ENCODE measurements around the gene EPB41L4A.

EPB41L4A gene

DNA sequence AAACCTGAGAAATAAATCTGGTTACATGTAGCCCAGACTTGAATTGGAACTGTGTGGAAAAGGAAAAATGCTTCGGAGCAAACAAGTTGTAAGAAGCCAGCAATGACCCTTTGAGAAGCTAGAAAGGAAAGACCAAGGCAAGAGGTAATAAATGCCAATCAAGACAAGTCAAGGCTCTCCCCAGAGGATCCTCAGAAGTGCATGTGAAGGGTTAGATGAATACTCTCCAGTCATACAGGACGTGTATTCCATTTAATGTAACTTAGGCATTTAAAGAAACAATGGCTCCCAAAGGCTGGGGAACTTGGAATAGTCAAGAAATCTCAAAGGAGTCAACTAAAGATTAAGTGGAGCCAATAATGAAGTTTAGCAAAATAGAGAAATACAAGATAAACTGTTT is 36.2 kb downstream of the EPB41L4A start:
- no peak for TF ChIP-seq REST (IDR thresholded peaks at IDR 0.05; ENCODE audit: low read depth)
- TF ChIP-seq USF1 (IDR thresholded peaks at IDR 0.05): no peak
- no peak for TF ChIP-seq TEAD4 (IDR thresholded peaks at IDR 0.05)
- TF ChIP-seq EP300 (IDR thresholded peaks at IDR 0.05; ENCODE audit: borderline replicate concordance): no peak
- no peak for TF ChIP-seq EGR1 (IDR thresholded peaks at IDR 0.05)
- TF ChIP-seq ZBTB7A (IDR thresholded peaks at IDR 0.05; ENCODE audit: low read depth): no peak
- TF ChIP-seq CEBPB (IDR thresholded peaks at IDR 0.05): no peak
- TF ChIP-seq NFIC (IDR thresholded peaks at IDR 0.05): no peak
- TF ChIP-seq, protein P1, sequence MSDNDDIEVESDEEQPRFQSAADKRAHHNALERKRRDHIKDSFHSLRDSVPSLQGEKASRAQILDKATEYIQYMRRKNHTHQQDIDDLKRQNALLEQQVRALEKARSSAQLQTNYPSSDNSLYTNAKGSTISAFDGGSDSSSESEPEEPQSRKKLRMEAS (IDR thresholded peaks at IDR 0.05): no peak
- no peak for TF ChIP-seq TCF12 (IDR thresholded peaks at IDR 0.05; ENCODE audit: low read depth)
- no peak for TF ChIP-seq FOXM1 (IDR thresholded peaks at IDR 0.05; ENCODE audit: borderline replicate concordance, low read depth)
- TF ChIP-seq TAF1 (IDR thresholded peaks at IDR 0.05; ENCODE audit: low read depth): no peak
- no peak for TF ChIP-seq YY1 (IDR thresholded peaks at IDR 0.05; ENCODE audit: low read depth)
- no peak for TF ChIP-seq RAD21 (IDR thresholded peaks at IDR 0.05; ENCODE audit: low read depth)
- TF ChIP-seq CREB1 (IDR thresholded peaks at IDR 0.05; ENCODE audit: low read depth): no peak

GRCh38 chr5:112381521-112381920 is 37.6 kb downstream of the EPB41L4A start:
- TF ChIP-seq FOXM1 (IDR thresholded peaks at IDR 0.05; ENCODE audit: borderline replicate concordance, low read depth) (no peak), TCF12 (IDR thresholded peaks at IDR 0.05; ENCODE audit: low read depth) (no peak), USF1 (IDR thresholded peaks at IDR 0.05) (no peak), EGR1 (IDR thresholded peaks at IDR 0.05) (no peak), RAD21 (IDR thresholded peaks at IDR 0.05; ENCODE audit: low read depth) (no peak), EP300 (IDR thresholded peaks at IDR 0.05; ENCODE audit: borderline replicate concordance) (no peak), REST (IDR thresholded peaks at IDR 0.05; ENCODE audit: low read depth) (no peak), TAF1 (IDR thresholded peaks at IDR 0.05; ENCODE audit: low read depth) (no peak), TEAD4 (IDR thresholded peaks at IDR 0.05) (no peak), NFIC (IDR thresholded peaks at IDR 0.05) (no peak), CREB1 (IDR thresholded peaks at IDR 0.05; ENCODE audit: low read depth) (no peak), CEBPB (IDR thresholded peaks at IDR 0.05) (no peak), YY1 (IDR thresholded peaks at IDR 0.05; ENCODE audit: low read depth) (no peak), ZBTB7A (IDR thresholded peaks at IDR 0.05; ENCODE audit: low read depth) (no peak)
- TF ChIP-seq, protein P1 (IDR thresholded peaks at IDR 0.05): no peak

GRCh38 chr5:112379542-112380325 is 39.3 kb downstream of the EPB41L4A start:
- TF ChIP-seq TEAD4 (IDR thresholded peaks at IDR 0.05) (no peak), CEBPB (IDR thresholded peaks at IDR 0.05) (no peak), EGR1 (IDR thresholded peaks at IDR 0.05) (no peak), REST (IDR thresholded peaks at IDR 0.05; ENCODE audit: low read depth) (no peak), CREB1 (IDR thresholded peaks at IDR 0.05; ENCODE audit: low read depth) (no peak), YY1 (IDR thresholded peaks at IDR 0.05; ENCODE audit: low read depth) (no peak), FOXM1 (IDR thresholded peaks at IDR 0.05; ENCODE audit: borderline replicate concordance, low read depth) (no peak), NFIC (IDR thresholded peaks at IDR 0.05) (no peak), RAD21 (IDR thresholded peaks at IDR 0.05; ENCODE audit: low read depth) (no peak), EP300 (IDR thresholded peaks at IDR 0.05; ENCODE audit: borderline replicate concordance) (no peak), TAF1 (IDR thresholded peaks at IDR 0.05; ENCODE audit: low read depth) (no peak), TCF12 (IDR thresholded peaks at IDR 0.05; ENCODE audit: low read depth) (no peak), ZBTB7A (IDR thresholded peaks at IDR 0.05; ENCODE audit: low read depth) (no peak)
- TF ChIP-seq, protein P1 (IDR thresholded peaks at IDR 0.05): no peak

Measured in Ishikawa (cell line).